ENCODE measurements around the gene RIT2.

RIT2 gene

GRCh38 chr18:43078478-43079092, 36.9 kb downstream of the RIT2 start:
- H3K4me3 ChIP-seq (replicated peaks; ENCODE audit: insufficient read depth, low read length): no peak overlapping the region
- no peak for TF ChIP-seq CTCF (IDR thresholded peaks at IDR 0.05; ENCODE audit: insufficient read depth, low read length)
- TF ChIP-seq REST (IDR thresholded peaks at IDR 0.05; ENCODE audit: insufficient replicate concordance, low read depth): no peak
- TF ChIP-seq POLR2AphosphoS5 (IDR thresholded peaks at IDR 0.05; ENCODE audit: low read depth): no peak
- no peak for TF ChIP-seq GABPA (IDR thresholded peaks at IDR 0.05; ENCODE audit: low read depth)
- no peak for TF ChIP-seq SPI1 (IDR thresholded peaks at IDR 0.05; ENCODE audit: borderline replicate concordance, low read depth)
- no peak for DNase-seq (ENCODE audit: low read depth in 1 of 2, low spot score in 1 of 2)
- H3K27ac ChIP-seq (replicated peaks): no peak overlapping the region
- H3K27me3 ChIP-seq (ENCODE audit: insufficient read depth, poor library complexity, severe bottlenecking): no peaks in the 10 kb centered on the region

- DNase-seq (ENCODE audit: low read depth in 1 of 2, low spot score in 1 of 2): no peak
- no peak for TF ChIP-seq CTCF (IDR thresholded peaks at IDR 0.05; ENCODE audit: insufficient read depth, low read length)
- TF ChIP-seq GABPA (IDR thresholded peaks at IDR 0.05; ENCODE audit: low read depth): no peak
- TF ChIP-seq SPI1 (IDR thresholded peaks at IDR 0.05; ENCODE audit: borderline replicate concordance, low read depth): no peak
- no peak for TF ChIP-seq POLR2AphosphoS5 (IDR thresholded peaks at IDR 0.05; ENCODE audit: low read depth)
- no peak for TF ChIP-seq REST (IDR thresholded peaks at IDR 0.05; ENCODE audit: insufficient replicate concordance, low read depth)
Observed at GRCh38 chr18:43077510-43078308, 37.8 kb downstream of the RIT2 start.

GRCh38 chr18:43073771-43074170, 41.7 kb downstream of the RIT2 start:
- TF ChIP-seq SPI1 (IDR thresholded peaks at IDR 0.05; ENCODE audit: borderline replicate concordance, low read depth) (no peak), POLR2AphosphoS5 (IDR thresholded peaks at IDR 0.05; ENCODE audit: low read depth) (no peak), CTCF (IDR thresholded peaks at IDR 0.05; ENCODE audit: insufficient read depth, low read length) (no peak), GABPA (IDR thresholded peaks at IDR 0.05; ENCODE audit: low read depth) (no peak), REST (IDR thresholded peaks at IDR 0.05; ENCODE audit: insufficient replicate concordance, low read depth) (no peak)
- Histone ChIP-seq H3K4me3 (replicated peaks; ENCODE audit: insufficient read depth, low read length) (no peak overlapping the region), H3K27me3 (ENCODE audit: insufficient read depth, poor library complexity, severe bottlenecking) (no peaks in the 10 kb centered on the region), H3K27ac (replicated peaks) (no peak overlapping the region)
- DNase-seq (ENCODE audit: low read depth in 1 of 2, low spot score in 1 of 2): no peak

More at GRCh38 chr18:43077510-43078308, 37.8 kb downstream of the RIT2 start:
- Histone ChIP-seq H3K4me3 (replicated peaks; ENCODE audit: insufficient read depth, low read length) (no peak overlapping the region), H3K27ac (replicated peaks) (no peak overlapping the region), H3K27me3 (ENCODE audit: insufficient read depth, poor library complexity, severe bottlenecking) (no peaks in the 10 kb centered on the region)

Data from HL-60 (cell line).